Nucleus accumbens (tissue), 56 donors: Measurements from ENCODE around the gene MACF1.

Experiments used
- DNase-seq, 56 donors: peaks; one replicate each; lab custom pipeline; 2025; lab: John Stamatoyannopoulos, UW

MACF1 gene

DNA sequence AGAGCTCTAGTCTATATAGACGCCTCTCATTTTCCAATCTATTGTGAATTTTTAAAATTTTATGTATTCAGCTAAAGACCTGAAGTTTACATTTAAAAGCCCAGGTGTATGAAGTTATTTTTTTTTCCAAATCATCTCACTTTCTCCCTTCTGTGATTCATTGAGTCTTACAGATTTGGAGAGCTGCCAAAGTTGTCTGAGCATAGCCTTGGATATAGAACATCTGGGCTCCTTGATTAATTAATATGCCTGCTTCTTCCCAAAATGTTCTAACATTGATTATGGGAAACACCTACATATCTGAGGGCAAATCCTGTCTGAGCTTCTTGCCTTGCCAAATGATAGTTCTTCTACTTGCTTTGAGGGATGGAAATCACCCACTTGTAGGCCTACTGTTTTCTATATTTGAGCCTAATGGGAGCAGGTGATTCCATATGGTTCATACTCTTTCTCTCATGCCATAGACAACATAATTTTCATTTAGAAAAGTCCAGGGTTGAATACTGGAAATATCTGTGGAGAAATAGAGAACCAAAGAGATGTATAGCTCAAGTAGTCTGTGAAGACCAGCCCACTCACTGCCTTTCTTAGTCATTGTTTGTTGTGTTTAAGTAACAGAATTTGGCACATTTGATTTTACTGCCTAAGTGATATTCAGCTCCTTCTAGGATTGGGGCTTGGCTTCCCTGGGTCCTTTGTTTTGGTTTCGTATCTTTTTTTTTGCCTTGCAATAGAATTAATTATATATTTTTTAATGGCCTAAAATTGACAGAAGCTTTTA, 46.2 kb downstream of the MACF1 start:
- DNase-seq, result no peak

DNA sequence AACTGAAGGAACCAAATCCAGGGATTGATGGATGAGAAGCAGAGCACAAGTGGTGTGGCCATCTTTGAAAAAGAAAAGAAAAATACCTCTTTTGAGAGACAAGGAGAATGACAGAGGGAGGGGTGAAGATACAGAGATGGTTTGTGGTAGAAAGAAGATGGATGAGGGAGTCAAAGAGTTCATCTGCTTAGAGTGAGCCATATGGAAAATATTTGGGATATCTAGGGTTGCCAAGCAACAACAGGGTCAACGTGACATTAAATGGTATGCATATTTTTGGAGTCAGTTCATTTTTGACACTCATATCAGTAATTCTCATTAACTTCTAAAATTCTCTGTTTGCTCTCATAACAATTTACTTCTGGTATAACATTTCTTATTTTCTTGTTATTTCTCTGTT, 50.7 kb downstream of the MACF1 start:
- DNase-seq, result no peak

DNA sequence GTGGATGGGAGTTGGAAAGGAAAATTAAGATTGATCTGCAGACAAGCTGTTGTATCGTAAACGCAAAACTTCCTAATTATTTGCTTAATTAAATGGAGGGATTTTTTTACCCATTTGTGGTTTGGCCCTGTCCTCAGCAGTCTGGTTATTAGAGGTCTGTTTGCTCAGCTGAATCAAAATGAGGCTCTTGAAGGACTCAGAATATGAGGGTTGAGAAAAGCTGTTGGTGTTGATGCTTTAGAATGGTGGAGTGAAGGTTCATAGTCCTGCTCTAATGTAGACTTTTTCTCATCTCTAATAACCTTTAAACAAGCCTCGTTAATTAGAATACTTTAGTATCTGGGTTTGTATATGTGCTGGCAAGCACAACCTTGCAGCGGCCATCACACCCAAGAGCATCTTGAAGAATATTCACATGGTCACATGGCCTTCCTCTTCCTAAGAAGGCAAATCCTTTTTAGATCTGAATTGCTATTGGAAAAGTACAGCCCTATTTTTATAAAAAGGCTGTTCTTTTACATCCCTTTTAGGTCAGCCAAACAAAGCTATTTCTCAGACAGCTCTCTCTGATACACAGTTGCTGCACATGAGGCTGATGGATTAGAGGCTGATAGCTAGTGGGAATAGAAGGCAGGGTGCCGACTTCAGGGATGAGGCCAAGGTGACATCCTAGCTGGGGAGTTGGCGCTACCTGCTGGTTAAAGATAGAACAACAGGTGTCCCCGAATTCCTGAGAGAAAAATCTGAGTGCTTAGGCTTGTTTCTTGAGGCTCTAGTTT, 53.8 kb downstream of the MACF1 start:
- DNase-seq, result peak in 44 of 56 donors; percentile 7 to 85 (median 50)

DNA sequence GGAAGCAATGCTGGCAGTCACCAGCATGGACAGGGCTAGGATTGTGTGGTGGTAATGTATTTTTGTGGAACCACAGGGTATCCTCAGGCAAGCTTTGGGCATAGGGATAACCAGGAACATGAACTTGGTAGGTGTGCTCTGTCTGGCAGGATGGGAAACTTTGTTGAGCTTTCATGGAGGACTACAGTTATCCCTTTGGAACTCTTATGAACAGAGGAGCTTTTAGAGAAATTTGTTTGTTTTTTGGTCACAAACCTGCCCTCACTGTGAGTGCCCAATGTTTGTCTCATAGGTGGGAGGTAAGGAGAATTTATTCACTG, 54.4 kb downstream of the MACF1 start:
- no peak for DNase-seq

DNA sequence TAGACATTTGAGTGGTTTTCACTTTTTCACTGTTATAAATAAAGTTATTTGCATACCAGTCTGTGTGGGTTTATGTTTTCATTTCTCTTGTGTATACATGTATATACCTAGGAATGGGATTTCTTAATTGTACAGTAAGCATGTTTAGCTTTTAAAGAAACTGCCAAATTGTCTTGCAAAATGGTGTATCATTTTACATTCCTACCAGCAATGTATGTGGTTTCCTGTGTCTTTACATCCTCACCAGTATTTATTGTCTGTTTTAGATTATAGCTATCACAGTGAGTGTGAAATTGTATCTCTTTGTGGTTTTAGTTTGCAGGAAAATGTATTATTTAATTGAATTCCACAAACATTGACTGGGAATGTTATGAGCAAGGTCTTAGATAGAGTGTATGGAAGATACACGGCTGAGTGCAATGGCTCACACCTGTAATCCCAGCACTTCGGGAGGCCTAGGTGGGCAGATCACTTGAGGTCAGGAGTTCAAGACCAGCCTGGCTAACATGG, 57.3 kb downstream of the MACF1 start:
- DNase-seq, result no peak

DNA sequence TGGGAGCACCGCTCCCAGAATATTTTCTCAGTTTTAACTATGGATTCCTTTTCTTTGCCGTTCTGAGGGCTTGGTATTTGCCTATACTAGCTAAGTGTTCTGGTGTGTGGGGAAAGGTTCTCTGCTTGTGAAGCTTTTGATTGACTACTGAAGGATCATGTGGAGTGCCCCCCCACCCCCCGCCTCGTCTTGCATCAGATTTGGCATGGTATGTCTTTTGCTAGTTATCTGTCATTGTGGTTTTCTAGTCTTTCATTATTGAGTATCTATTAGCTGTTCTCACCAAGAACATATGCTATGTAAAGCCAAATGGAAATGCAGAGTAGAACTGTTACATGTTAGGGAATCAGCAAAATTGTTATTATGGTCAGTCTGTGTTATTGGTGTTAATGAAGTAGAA, 58.3 kb downstream of the MACF1 start:
- DNase-seq, result no peak

DNA sequence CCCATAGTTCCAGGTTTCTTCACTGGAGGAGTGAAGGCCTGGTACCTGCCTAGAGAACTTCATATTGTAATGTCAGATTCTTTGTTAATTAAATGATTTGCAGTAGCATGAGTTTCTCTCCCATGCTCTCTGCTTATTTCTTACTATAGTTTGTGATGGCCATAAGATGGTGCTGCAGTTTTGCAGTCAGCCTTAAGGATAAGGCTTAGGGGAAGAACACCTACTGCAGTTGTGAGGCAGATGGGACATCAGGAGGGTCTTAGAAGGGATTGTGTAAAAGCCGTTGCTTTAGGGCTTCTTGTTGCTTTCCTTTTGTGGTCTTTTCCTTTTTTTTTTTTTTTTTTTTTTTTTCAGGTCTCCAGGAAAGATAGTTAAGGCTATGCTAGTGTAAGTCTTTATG, 61.8 kb downstream of the MACF1 start:
- peak in 2 of 56 donors; percentile 3 to 24 for DNase-seq

DNA sequence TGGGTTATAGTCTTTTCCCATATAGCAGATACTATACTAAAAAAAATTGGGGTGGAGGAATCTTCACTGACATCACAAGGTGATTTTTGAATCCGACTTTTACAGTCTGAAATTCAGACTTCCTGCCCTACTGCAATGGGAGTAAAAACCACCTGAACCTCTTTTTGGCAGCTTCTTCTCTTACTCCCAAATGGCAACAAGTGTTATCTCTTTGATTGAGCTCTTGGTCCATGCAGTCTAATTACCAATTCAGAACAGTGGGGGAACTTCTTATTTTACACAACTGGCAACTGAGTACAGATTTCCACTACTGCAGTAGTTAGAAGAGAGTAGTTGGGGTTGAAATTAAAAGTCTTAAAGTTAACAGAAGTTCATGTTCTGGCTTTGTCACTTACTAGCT, 62.3 kb downstream of the MACF1 start:
- no peak for DNase-seq

DNA sequence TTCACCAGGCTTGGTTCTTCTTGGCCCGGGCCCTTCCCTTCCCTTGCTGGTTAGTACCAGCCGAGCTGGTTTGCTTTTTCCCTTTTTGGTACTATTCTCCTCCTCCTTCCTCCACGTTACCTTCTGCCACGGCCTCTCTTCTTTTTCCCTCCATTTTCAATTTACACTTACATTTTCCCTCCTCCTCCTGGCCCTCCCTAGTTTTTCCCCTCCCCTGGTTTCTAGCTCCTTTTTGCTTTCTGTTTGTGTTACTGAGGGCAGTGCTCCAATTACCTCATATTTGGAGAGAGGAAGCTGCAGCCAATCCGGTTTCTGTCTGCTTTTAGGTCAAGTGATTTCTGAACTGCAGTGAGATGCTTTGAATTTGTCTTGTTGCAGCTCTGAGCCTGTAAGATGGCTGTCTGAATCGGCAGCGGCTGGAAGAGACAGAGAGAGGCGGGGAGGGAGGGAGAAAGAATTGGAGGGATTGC, 63.7 kb downstream of the MACF1 start:
- peak in 48 of 56 donors; percentile 16 to 82 (median 60) for DNase-seq

DNA sequence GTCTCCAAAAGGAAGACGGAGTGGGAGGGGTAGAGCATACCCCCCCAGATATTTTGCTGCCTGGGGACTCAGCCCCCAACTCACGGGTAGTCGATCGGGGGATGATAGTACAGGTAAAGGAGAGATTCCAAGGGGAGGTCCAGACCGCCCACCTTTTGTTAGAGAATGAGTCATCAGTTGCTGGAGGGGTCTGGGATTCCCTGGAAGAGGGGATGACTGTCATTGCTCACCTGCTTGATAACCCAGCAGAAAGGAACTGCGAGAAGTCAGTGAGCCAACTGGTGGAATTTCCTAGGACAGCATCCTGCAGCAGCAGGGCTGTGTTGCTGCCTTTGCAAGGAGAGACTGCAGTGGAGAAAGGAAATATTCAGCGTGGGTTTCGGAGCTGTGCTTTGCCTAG, 64.4 kb downstream of the MACF1 start:
- DNase-seq, result peak in 16 of 56 donors; percentile 19 to 72 (median 47)

DNA sequence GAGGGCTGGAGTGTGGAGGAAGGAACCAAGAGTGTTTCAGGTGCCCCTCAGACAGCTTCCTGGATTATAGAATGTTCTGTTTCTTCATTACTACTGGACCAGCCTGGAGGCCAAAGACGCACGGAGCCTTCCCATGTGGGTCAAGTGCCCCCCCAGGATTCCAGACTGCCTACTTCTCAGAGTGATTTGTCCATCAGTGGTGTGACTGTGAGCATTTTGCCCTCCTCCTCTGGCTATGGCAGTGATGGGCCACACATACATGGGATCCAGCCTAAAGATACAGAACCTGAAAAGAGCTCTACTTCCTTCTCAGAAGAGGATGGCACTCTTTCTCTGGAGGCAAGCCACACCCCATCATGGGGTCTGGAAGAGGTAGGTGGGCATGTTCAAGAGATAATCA, 64.9 kb downstream of the MACF1 start:
- DNase-seq, result peak in 8 of 56 donors; percentile 22 to 70 (median 54)

DNA sequence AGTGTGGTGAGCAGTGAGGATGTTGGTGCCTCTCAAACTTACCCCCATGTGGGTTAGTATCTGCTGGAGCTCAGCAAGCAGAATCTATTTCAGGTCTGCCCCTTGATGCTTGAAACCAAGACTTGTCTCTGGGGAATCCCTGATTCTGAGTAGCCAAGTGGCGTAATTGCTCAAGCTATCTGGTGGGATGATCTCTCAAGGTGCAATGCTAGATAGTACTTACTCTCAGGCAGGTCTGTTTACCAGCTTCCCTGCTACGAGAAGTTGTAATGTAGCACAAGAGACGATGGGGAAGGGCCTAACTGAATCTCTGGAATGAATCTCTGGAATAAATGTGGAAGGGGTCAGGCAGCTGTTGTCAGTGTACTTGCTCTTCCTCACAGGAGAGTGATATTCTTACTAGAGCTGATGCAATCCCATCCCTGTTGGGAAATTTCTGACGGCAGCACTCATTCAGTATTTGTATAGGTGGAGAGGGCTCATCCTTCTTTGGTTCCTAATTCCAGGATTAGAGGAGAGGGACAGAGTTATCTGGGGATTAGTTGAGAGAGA, 65.4 kb downstream of the MACF1 start:
- DNase-seq, result peak in 4 of 56 donors; percentile 19 to 37 (median 32)

DNA sequence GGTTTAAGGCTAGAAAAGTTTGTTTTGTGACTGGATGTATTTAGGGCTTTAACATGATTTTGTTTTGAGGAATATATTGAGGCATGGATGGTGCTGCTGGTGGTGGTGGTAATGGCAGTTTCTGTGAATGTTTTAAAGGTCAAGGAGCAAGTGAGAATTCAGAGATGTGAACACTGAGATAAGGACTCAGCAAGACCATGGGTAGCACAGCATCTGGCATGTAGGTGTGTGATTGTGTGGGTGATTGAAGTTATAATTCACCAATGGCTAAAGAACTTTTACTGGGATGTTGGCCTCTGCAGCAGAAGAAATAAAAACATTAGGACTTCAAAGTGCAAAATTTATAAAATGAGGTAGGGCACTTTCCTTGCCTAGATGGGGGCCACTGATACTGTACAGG, 65.9 kb downstream of the MACF1 start:
- no peak for DNase-seq

DNA sequence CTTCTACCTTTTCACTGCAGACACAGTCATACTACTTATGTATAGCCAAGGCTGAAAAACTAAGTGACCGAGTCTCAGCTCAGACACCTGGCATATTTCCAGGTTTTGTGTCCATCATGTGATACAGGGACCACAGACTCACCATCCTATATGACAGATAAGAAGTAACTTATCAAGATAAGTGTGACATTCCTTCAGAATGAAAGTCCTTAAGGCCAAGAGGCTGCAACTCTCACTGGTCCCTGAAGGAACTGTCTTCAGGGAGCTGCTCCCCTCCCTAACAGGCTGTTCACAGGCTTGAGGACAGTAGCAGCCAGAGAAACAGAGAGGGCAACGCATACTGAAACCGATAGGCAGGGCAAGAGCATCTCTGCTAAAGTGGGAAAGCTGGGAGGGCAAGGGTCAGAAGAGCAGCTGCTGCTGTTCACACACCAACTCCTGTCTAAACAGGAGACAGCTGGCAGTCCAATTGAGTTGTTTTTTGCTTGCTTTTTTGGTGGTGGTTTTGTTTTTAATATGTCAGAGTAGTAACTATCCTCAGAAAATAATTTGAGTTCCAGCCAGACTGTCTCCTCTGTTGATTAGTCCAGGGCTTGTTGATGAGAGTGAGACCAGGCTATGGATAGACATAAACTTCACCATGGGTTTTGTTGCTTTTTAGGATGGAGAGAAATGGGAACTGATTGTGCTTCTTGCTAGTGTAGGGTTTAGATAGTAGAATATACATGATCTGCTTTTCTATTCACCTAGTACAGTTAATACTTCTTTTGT, 67.7 kb downstream of the MACF1 start:
- peak in 13 of 56 donors; percentile 15 to 66 (median 28) for DNase-seq

DNA sequence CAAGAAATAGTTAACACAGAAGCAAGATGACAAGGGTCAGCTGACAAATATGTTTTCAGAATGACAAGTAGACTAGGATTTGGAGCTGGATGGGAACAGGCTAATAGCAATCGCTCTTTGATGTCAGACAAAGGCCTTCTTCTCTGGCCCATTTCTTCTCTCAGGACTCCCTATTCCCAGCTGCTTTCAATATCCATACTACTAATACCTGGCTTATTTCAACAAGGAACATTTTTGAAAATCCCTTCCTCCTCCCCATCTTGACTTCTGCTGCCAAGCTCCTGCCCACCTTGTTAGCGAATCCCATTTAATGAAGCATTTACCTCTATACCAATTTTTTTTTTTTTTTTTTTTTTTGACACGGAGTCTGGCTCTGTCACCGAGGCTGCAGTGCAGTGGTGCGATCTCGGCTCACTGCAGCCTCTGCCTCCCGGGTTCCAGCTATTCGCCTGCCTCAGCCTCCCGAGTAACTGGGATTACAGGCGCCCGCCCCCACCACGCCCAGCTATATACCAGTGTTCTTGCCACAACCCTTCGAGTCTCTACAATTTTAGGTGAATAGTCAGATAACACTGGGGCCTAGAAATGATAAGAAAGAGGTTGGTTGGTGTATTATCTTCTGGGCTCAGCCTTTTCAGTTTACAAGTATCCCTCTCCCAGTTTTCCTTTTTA, 68.4 kb downstream of the MACF1 start:
- peak in 3 of 56 donors; percentile 22 to 32 (median 22) for DNase-seq

DNA sequence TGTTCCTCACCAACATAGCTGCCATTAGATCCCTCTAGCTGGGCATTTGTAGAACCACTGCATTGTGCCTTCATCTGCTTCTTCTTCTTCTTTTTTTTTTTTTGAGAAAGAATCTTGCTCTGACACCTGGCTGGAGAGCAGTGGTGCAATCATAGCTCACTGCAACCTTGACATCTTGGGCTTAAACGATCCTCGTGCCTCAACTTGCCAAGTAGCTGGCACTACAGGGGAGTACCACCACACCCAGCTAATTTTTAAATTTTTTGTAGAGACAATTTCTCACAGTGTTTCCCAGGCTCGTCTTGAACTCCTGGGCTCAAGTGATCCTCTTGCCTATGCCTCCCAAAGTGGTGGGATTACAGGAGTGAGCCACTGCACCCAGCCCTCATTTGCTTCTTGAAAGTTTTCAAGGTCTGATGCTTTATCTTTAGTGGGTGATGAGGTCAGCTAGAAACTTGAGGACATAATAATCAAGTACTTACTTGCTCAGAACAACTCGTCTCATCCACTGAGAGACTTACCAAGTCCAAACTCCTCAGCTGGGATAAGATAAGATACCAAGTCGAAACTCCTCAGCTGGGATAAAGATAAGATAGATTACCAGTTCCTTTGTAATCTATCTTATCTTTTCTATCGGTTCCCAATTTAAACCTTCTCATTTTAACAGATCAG, 71.5 kb downstream of the MACF1 start:
- DNase-seq, result no peak

DNA sequence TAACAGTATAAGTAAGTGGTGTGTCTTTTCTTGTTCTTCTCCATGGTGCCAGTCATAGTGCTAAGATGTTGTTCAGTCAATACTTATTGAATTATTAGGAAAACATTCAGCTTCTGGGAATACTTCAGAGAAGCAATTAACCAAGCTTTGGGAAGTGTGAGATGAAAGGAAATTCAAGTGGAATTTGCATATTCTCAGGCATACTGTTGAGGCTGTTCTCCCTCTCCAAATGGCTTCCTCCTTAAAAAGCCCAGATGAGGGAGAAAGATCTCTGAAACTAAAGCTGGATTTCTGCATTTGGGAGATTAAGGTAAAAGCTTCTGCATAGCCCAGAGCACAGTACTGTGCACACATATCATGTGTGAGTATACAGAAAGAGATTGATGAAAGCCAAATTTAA, 73.4 kb downstream of the MACF1 start:
- DNase-seq, result no peak

DNA sequence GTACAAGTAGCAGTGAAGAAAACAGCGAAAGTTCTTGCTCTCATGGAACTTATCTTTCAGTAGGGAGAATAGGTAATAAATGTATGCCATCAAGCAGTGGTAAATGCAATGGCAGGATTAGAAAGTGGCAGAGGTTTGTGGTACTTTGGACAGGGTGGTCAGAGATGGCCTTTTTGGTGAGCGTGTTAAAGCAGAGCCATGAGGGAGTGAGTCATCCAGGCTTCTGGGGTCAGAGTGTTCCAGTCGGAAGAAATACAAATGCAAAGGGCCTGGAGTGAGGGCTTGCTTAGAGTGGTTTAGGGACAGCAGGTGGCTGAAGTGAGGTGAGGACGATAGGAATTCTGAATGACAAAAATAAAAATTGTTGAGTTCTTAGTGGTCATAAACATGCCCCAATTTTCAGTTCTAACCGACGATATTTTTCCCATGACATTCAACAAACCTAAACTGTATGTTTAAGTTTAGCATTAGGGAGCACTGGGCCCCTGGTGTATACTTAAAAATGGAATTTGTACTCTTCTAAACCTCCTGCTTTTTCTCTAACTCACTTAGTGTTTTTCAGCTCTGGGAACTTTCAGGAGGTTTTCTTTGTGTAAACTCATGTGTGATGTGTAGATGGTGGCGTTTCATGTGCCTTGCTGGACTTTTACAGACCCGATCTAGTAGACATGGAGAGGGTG, 78.2 kb downstream of the MACF1 start:
- no peak for DNase-seq

DNA sequence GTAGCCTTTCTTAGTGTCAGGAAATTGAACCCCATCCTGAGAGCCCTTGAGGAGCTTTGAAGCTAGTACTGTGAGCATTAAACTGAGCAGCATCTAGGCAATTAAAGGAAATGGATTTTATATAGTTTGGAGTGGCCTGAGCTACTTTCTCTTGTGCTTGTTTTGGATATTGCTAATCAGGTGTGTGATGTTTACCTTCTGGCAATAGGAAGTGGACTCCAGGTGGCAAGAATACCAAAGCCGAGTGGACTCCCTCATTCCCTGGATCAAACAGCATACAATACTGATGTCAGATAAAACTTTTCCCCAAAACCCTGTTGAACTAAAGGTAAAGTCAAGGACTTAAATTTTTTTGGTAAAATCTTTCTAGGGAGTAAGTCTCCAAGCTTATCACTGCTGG, 79.4 kb downstream of the MACF1 start:
- DNase-seq, result no peak
